ENCODE data around the gene SPRED2. TPM values are rescaled to one million over a fixed set of nuclear protein-coding genes. Genes with fewer than 3 reads are reported as not detected.

Gene SPRED2
- polyA plus RNA-seq, 1 donor = 27.9 TPM

- DNase-seq (ENCODE audit: low read depth) = no peak
These were observed 10.1 kb upstream of the SPRED2 start for GRCh38 chr2:65442420-65443020.

- DNase-seq (ENCODE audit: low read depth) = no peak
These were observed 5.9 kb upstream of the SPRED2 start for GRCh38 chr2:65438137-65438899.

GRCh38 chr2:65437392-65438135 lies 5.2 kb upstream of the SPRED2 start:
- DNase-seq (ENCODE audit: low read depth) = no peak

- DNase-seq (ENCODE audit: low read depth) = no peak
These were observed 4.4 kb upstream of the SPRED2 start for GRCh38 chr2:65436824-65437221.

GRCh38 chr2:65436169-65436823 lies 3.9 kb upstream of the SPRED2 start:
- DNase-seq (ENCODE audit: low read depth) = no peak

- no peak for DNase-seq (ENCODE audit: low read depth)
These were observed 3.3 kb upstream of the SPRED2 start for GRCh38 chr2:65435625-65436168.

GRCh38 chr2:65434592-65435241 lies 2.3 kb upstream of the SPRED2 start:
- no peak for DNase-seq (ENCODE audit: low read depth)

- no peak for DNase-seq (ENCODE audit: low read depth)
These were observed 775 bp downstream of the SPRED2 start for GRCh38 chr2:65431421-65432226.

GRCh38 chr2:65430603-65431420 lies 1.6 kb downstream of the SPRED2 start:
- DNase-seq (ENCODE audit: low read depth) = no peak

- no peak for DNase-seq (ENCODE audit: low read depth)
These were observed 2.4 kb downstream of the SPRED2 start for GRCh38 chr2:65429786-65430602.

- no peak for DNase-seq (ENCODE audit: low read depth)
These were observed 4.9 kb downstream of the SPRED2 start for GRCh38 chr2:65427532-65427931.

- no peak for DNase-seq (ENCODE audit: low read depth)
These were observed 7.1 kb downstream of the SPRED2 start for GRCh38 chr2:65425276-65425675.

- DNase-seq (ENCODE audit: low read depth) = no peak
These were observed 8.0 kb downstream of the SPRED2 start for GRCh38 chr2:65424391-65424790.

GRCh38 chr2:65421432-65421748 lies 11.0 kb downstream of the SPRED2 start:
- no peak for DNase-seq (ENCODE audit: low read depth)

GRCh38 chr2:65420712-65421431 lies 11.5 kb downstream of the SPRED2 start:
- no peak for DNase-seq (ENCODE audit: low read depth)

- no peak for DNase-seq (ENCODE audit: low read depth)
These were observed 14.8 kb downstream of the SPRED2 start for GRCh38 chr2:65417509-65418085.

GRCh38 chr2:65416945-65417344 lies 15.5 kb downstream of the SPRED2 start:
- DNase-seq (ENCODE audit: low read depth) = no peak

GRCh38 chr2:65416321-65416720 lies 16.1 kb downstream of the SPRED2 start:
- no peak for DNase-seq (ENCODE audit: low read depth)

All from forelimb muscle (tissue), 1 donor.